GM19238 (cell line): ENCODE measurements around the gene NWD2.

Experiments
- DNase-seq: peaks from one replicate; pipeline ENCODE4 v3.0.0; 2011; ENCODE audit warnings: low spot score; ENCODE audit not compliant: insufficient read length

The NWD2 gene

GRCh38 chr4:37279894-37280592, 35.5 kb downstream of the NWD2 start:
- no peak for DNase-seq

GRCh38 chr4:37299468-37299867, 54.9 kb downstream of the NWD2 start:
- no peak for DNase-seq

- no peak for DNase-seq
Observed at GRCh38 chr4:37304612-37305011, 60.1 kb downstream of the NWD2 start.

- no peak for DNase-seq
Observed at GRCh38 chr4:37305984-37306383, 61.4 kb downstream of the NWD2 start.

- DNase-seq = no peak
Observed at GRCh38 chr4:37317104-37317643, 72.6 kb downstream of the NWD2 start.

- DNase-seq = no peak
Observed at GRCh38 chr4:37320513-37321235, 76.1 kb downstream of the NWD2 start.

GRCh38 chr4:37322122-37322521, 77.6 kb downstream of the NWD2 start:
- no peak for DNase-seq

GRCh38 chr4:37324546-37324945, 80.0 kb downstream of the NWD2 start:
- DNase-seq = no peak

GRCh38 chr4:37326852-37327251, 82.3 kb downstream of the NWD2 start:
- no peak for DNase-seq

GRCh38 chr4:37338972-37339371, 94.4 kb downstream of the NWD2 start:
- DNase-seq = no peak

- no peak for DNase-seq
Observed at GRCh38 chr4:37358748-37359147, 114.2 kb downstream of the NWD2 start.

- no peak for DNase-seq
Observed at GRCh38 chr4:37359261-37359660, 114.7 kb downstream of the NWD2 start.

- DNase-seq = no peak
Observed at GRCh38 chr4:37365888-37366287, 121.3 kb downstream of the NWD2 start.

- DNase-seq = no peak
Observed at GRCh38 chr4:37367901-37368300, 123.4 kb downstream of the NWD2 start.

GRCh38 chr4:37370052-37370451, 125.5 kb downstream of the NWD2 start:
- DNase-seq = no peak

GRCh38 chr4:37381040-37381668, 136.6 kb downstream of the NWD2 start:
- no peak for DNase-seq

- no peak for DNase-seq
Observed at GRCh38 chr4:37383579-37384229, 139.2 kb downstream of the NWD2 start.

- DNase-seq = no peak
Observed at GRCh38 chr4:37385424-37385823, 140.9 kb downstream of the NWD2 start.

- no peak for DNase-seq
Observed at GRCh38 chr4:37388681-37389365, 144.3 kb downstream of the NWD2 start.

- DNase-seq = no peak
Observed at GRCh38 chr4:37389366-37389765, 144.8 kb downstream of the NWD2 start.

- no peak for DNase-seq
Observed at GRCh38 chr4:37389967-37390580, 145.5 kb downstream of the NWD2 start.
